CD4-positive, CD25-positive, alpha-beta regulatory T cell (primary cell): ENCODE results near the gene TESMIN. TPM values are rescaled to one million over a fixed set of nuclear protein-coding genes. Genes with fewer than 3 reads are reported as not detected.

ENCODE experiments used
- ATAC-seq, 2 donors: fragments of 150-1000 bp; cut with Tn5 transposase; one replicate each; pipeline ENCODE4 v1.10.0; 2021; ENCODE audit warnings: low read depth in 2 of 2, moderate number of reproducible peaks in 2 of 2, moderate library complexity in 1 of 2
- DNase-seq, 3 donors: peaks; one replicate each; pipeline versions ENCODE4 v3.0.0 to v3.0.0-alpha.2; 2012 to 2022; ENCODE audit warnings: mixed read lengths in 1 of 3
- H3K27ac ChIP-seq: one replicate; pipeline ENCODE4 v1.7.0; 2013; ENCODE audit warnings: mild to moderate bottlenecking, low read length; ENCODE audit not compliant: insufficient read depth, poor library complexity, severe bottlenecking
- H3K27me3 ChIP-seq: one replicate; pipeline ENCODE4 v1.7.0; 2013; ENCODE audit warnings: low read length; ENCODE audit not compliant: control insufficient read depth, insufficient read depth
- H3K36me3 ChIP-seq: one replicate; pipeline ENCODE4 v1.7.0; 2013; ENCODE audit warnings: mild to moderate bottlenecking, low read length, moderate library complexity; ENCODE audit not compliant: control insufficient read depth, insufficient read depth
- H3K4me1 ChIP-seq: 2 replicates; pipeline ENCODE4 v1.7.0; 2013; ENCODE audit warnings: mild to moderate bottlenecking, low read length; ENCODE audit not compliant: insufficient read depth, control insufficient read depth, poor library complexity, severe bottlenecking
- H3K4me3 ChIP-seq: one replicate; pipeline ENCODE4 v1.7.0; 2013; ENCODE audit warnings: low read depth, mild to moderate bottlenecking, low read length, moderate library complexity
- H3K9me3 ChIP-seq, 2 experiments: 1 replicate in 1 of 2; 2 replicates in 1 of 2; pipeline ENCODE4 v1.7.0; 2013; ENCODE audit warnings: low read length in 2 of 2, mild to moderate bottlenecking in 1 of 2, moderate library complexity in 1 of 2; ENCODE audit not compliant: control insufficient read depth in 2 of 2
- H3K27ac Mint-ChIP-seq, 3 donors: one replicate each; pipeline ENCODE4 v1.8.0; 2020 to 2022; ENCODE audit warnings: mild to moderate bottlenecking in 3 of 3, mixed read lengths in 3 of 3, moderate library complexity in 2 of 3
- H3K27me3 Mint-ChIP-seq: one replicate; pipeline ENCODE4 v1.8.0; 2022; ENCODE audit warnings: mild to moderate bottlenecking, mixed read lengths
- H3K36me3 Mint-ChIP-seq: one replicate; pipeline ENCODE4 v1.8.0; 2020; ENCODE audit warnings: mixed read lengths
- H3K4me1 Mint-ChIP-seq, 4 donors: one replicate each; pipeline ENCODE4 v1.8.0; 2020 to 2022; ENCODE audit warnings: mixed read lengths in 4 of 4, mild to moderate bottlenecking in 1 of 4
- H3K4me3 Mint-ChIP-seq, 4 donors: one replicate each; pipeline ENCODE4 v1.8.0; 2020 to 2022; ENCODE audit warnings: mild to moderate bottlenecking in 4 of 4, mixed read lengths in 4 of 4, moderate library complexity in 3 of 4
- H3K9me3 Mint-ChIP-seq, 7 donors: one replicate each; pipeline ENCODE4 v1.8.0; 2020 to 2022; ENCODE audit warnings: mixed read lengths in 7 of 7, mild to moderate bottlenecking in 3 of 7, moderate library complexity in 2 of 7
- polyA plus RNA-seq, 4 donors: library from polyadenylated mRNA; unstranded; fragments of 300-500 nt; fragmentation: Illumina TruSeq; gene quantifications; one replicate each; pipeline ENCODE4 v1.2.3, GENCODE V29; 2021
- total RNA-seq: library from RNA; stranded (reverse); gene quantifications from one replicate; pipeline ENCODE4 v1.2.3, GENCODE V29; 2022

TESMIN gene
- total and polyA plus RNA-seq, 5 donors from 2014 or later, result 3.0 to 8.0 (median 5.3) TPM

DNA sequence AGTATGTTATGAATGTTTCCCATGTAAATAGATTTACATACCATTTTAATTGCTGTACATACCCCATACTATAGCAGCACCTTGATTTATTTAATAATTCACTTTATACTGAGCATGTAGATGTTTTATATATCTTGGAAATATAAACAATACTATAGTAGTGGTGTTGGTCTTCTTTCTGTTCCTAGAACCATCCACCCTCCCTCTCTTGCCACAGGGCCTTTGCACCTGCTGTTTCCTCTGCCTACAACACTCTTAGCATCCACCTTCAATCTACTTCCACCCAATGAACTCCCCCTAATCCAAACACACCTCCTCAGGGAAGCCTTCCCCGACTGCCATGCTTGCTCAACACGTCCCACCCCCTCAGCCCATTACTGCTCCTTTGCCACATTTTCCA is 30.2 kb downstream of the TESMIN start:
- no peak overlapping the region for H3K27ac Mint-ChIP-seq
- Histone ChIP-seq H3K9me3 (peaks cover 2 to 6% of the 10 kb centered on the region in 2 experiments), H3K4me1 (no peaks in the 10 kb centered on the region), H3K27ac (no peak overlapping the region), H3K4me3 (no peak overlapping the region), H3K36me3 (no peaks in the 10 kb centered on the region), H3K27me3 (no peaks in the 10 kb centered on the region)
- DNase-seq (no peak), ATAC-seq (no peak)
- H3K27me3 Mint-ChIP-seq, result no peaks in the 10 kb centered on the region
- no peak overlapping the region for H3K4me3 Mint-ChIP-seq
- peaks cover 39% of the 10 kb centered on the region for H3K36me3 Mint-ChIP-seq
- no peaks in the 10 kb centered on the region for H3K4me1 Mint-ChIP-seq
- H3K9me3 Mint-ChIP-seq, result peaks cover 0 to 14% (median 0%) of the 10 kb centered on the region in 7 donors

DNA sequence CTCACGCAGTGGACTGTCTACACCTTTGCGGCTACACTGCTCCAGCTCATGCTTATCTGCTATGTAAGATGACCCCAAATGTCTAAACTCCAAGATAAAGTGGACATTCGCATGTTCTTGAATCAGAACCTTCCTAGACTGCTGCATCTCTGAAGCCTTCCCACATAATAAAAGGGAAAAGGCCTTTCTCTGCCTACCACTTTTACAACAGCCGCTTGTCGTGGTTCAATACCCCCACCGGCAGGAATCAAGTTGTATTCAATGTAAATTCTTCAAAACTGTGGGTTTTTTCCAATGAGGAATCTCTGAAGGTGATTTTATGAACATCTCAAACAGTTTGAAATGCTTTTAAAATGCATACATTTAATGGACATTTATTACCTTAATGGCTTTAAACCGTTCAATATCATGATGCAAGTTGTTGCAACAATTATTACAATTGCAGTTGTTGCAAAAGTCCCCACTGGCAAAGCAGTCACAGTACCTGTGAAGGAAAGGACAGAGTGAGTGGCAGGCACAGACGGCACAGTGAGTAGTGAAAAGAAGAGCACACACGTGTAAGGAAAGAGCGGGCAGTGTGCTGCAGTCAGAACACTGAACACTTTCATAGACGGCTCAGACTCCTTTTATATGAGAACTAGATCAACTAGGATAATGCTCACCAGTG is 35.7 kb downstream of the TESMIN start:
- Mint-ChIP-seq H3K4me1 (no peaks in the 10 kb centered on the region), H3K9me3 (peaks cover 0 to 11% (median 0%) of the 10 kb centered on the region in 7 donors), H3K27ac (no peak overlapping the region), H3K4me3 (no peak overlapping the region), H3K27me3 (no peaks in the 10 kb centered on the region), H3K36me3 (peaks cover 42% of the 10 kb centered on the region)
- ATAC-seq (no peak), DNase-seq (no peak)
- Histone ChIP-seq H3K4me1 (no peaks in the 10 kb centered on the region), H3K4me3 (no peak overlapping the region), H3K27me3 (no peaks in the 10 kb centered on the region), H3K36me3 (no peaks in the 10 kb centered on the region), H3K9me3 (peaks cover 2 to 6% of the 10 kb centered on the region in 2 experiments), H3K27ac (no peak overlapping the region)

DNA sequence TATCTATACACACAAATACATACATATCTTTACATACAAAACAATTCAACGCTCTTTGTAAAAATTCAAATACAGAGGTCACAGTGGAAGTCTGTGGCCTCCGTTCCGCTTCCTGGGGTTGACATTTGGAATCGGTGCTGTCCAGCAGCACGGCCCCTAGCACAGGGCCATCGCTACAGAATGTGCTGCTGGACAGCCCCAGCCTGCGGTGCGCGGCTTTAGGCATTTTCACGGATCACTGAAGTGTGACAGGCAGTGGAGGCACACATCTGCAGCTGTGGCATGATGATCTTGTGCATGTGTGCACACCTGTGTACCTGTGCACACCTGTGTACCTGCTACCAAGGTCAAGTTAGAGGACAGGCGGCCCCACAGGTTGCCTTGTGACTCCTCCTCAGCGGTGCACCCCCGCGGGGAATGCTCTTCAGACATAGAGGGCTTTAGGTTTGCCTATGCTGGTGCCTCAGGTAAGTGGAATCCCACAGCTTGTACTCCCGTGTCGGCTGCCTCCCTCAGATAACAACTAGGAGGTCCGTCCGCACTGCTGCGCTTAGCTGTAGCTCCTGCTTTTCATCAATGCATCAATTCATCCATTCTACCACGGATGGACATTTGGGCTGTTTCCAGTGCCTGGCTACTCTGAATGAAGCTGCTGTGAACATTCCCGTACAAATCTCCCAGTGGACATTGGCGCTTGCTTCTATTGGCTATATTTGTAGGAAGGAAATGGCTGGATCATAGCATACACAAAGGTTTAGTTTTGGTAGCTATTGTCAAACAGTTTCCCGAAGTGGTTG is 37.1 kb downstream of the TESMIN start:
- Histone ChIP-seq H3K36me3 (no peaks in the 10 kb centered on the region), H3K9me3 (no peaks in the 10 kb centered on the region), H3K4me1 (no peaks in the 10 kb centered on the region), H3K27me3 (no peaks in the 10 kb centered on the region), H3K4me3 (no peak overlapping the region), H3K27ac (no peak overlapping the region)
- H3K4me1 Mint-ChIP-seq, result no peaks in the 10 kb centered on the region
- ATAC-seq (no peak), DNase-seq (no peak)
- peaks cover 0 to 4% (median 0%) of the 10 kb centered on the region in 7 donors for H3K9me3 Mint-ChIP-seq
- H3K4me3 Mint-ChIP-seq, result no peak overlapping the region
- no peaks in the 10 kb centered on the region for H3K27me3 Mint-ChIP-seq
- peaks cover 30% of the 10 kb centered on the region for H3K36me3 Mint-ChIP-seq
- H3K27ac Mint-ChIP-seq, result no peak overlapping the region

DNA sequence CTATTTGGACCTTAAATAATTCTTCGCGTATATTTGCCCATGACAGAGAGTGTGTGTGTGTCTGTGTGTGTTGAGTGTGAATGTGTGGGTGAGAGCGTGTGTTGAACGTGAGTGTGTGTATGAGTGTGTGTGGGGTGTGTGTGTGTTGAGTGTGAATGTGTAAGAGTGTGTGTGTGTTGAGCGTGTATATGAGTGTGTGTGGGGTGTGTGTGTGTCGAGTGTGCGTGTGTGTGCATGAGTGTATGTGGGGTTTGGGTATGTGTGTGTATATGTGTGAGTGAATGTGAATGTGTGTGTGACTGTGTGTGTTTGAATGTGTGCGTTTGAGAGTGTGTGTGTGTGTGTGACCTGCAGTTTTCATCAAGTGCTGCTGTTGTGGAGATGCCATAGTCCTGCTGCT is 40.2 kb downstream of the TESMIN start:
- no peaks in the 10 kb centered on the region for H3K9me3 ChIP-seq
- no peak overlapping the region for H3K27ac ChIP-seq
- no peak for ATAC-seq
- Mint-ChIP-seq H3K9me3 (no peaks in the 10 kb centered on the region), H3K4me3 (no peak overlapping the region), H3K4me1 (no peaks in the 10 kb centered on the region), H3K36me3 (peaks cover 13% of the 10 kb centered on the region), H3K27ac (no peak overlapping the region), H3K27me3 (no peaks in the 10 kb centered on the region)
- no peak overlapping the region for H3K4me3 ChIP-seq
- H3K4me1 ChIP-seq, result no peaks in the 10 kb centered on the region
- no peaks in the 10 kb centered on the region for H3K27me3 ChIP-seq
- DNase-seq, result no peak
- no peaks in the 10 kb centered on the region for H3K36me3 ChIP-seq

DNA sequence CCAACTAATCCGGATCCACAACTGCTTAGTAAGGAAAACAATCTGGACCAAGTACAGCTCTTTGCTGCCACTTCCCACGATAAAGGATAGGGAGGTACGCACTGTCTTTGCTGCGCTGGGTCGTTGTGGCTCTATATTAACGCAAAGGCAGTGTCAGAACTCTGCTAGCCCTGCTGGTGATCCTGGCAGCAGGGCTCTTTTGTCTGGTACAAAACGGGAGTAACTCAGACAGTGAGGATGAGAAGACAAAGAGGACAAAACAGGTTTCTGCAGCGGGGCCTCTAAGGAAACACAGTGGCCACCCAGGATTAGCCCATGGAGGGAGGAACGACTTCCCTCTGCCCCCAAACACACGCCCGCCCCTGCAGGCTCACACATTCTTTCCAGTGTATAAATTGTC is 40.9 kb downstream of the TESMIN start:
- Mint-ChIP-seq H3K27ac (no peak overlapping the region), H3K9me3 (no peaks in the 10 kb centered on the region), H3K4me3 (no peak overlapping the region), H3K36me3 (peaks cover 12% of the 10 kb centered on the region), H3K27me3 (no peaks in the 10 kb centered on the region), H3K4me1 (no peaks in the 10 kb centered on the region)
- DNase-seq, result no peak
- Histone ChIP-seq H3K9me3 (no peaks in the 10 kb centered on the region), H3K27me3 (no peaks in the 10 kb centered on the region), H3K36me3 (no peaks in the 10 kb centered on the region), H3K4me1 (no peaks in the 10 kb centered on the region), H3K4me3 (no peak overlapping the region), H3K27ac (no peak overlapping the region)
- ATAC-seq, result no peak

DNA sequence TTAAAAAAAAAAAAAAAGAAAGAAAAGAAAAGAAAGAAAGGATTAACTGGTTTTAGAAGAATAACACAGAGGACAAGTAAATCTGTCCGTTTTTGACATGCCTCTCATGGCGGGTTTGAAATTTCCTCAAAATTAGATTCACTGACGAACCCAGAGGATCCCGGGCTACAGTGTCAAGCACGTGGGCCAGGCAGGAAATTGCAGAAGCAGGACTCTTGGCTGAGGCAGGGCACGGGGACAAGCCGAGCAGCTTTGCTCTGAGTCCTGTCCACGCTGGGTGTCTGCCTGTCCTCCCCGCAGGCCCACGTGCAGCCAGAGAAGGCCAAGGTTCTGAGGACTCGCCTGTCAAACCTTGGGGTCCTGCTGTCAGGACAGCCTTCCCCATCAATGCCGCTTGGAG is 42.3 kb downstream of the TESMIN start:
- ATAC-seq, result no peak

DNA sequence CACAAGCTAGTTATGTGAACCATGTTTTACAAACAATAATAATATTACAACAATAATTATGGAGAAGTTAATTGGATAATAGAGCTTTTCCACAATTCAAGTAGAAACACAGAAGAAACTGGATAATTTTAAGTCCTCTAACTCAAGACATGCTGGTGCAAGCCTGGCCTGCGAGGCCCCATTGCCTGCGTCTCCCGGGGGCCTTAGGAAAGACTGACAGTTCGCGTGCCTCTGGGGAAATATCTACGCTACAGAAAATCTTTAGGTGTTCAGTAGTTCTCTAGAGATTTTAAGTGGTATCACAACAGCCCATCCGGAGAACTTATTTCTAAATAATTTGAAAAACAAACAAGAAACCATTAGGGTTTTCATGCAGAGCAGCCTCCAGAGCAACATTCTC is 43.8 kb downstream of the TESMIN start:
- H3K27ac ChIP-seq, result no peak overlapping the region
- peaks cover 5% of the 10 kb centered on the region for H3K36me3 Mint-ChIP-seq
- no peaks in the 10 kb centered on the region for H3K4me1 Mint-ChIP-seq
- ATAC-seq (no peak), DNase-seq (no peak)
- no peak overlapping the region for H3K4me3 Mint-ChIP-seq
- H3K36me3 ChIP-seq, result no peaks in the 10 kb centered on the region
- no peak overlapping the region for H3K27ac Mint-ChIP-seq
- no peak overlapping the region for H3K4me3 ChIP-seq
- no peaks in the 10 kb centered on the region for H3K4me1 ChIP-seq
- no peaks in the 10 kb centered on the region for H3K27me3 ChIP-seq
- no peaks in the 10 kb centered on the region for H3K9me3 Mint-ChIP-seq
- H3K27me3 Mint-ChIP-seq, result no peaks in the 10 kb centered on the region
- no peaks in the 10 kb centered on the region for H3K9me3 ChIP-seq

More for the DNA sequence above, 42.3 kb downstream of the TESMIN start:
- Mint-ChIP-seq H3K27me3 (no peaks in the 10 kb centered on the region), H3K4me3 (no peak overlapping the region), H3K27ac (no peak overlapping the region), H3K9me3 (no peaks in the 10 kb centered on the region), H3K4me1 (no peaks in the 10 kb centered on the region), H3K36me3 (peaks cover 10% of the 10 kb centered on the region)
- no peak overlapping the region for H3K4me3 ChIP-seq
- no peaks in the 10 kb centered on the region for H3K36me3 ChIP-seq
- H3K9me3 ChIP-seq, result no peaks in the 10 kb centered on the region
- no peak overlapping the region for H3K27ac ChIP-seq
- no peaks in the 10 kb centered on the region for H3K27me3 ChIP-seq
- H3K4me1 ChIP-seq, result no peaks in the 10 kb centered on the region
- DNase-seq, result no peak

DNA sequence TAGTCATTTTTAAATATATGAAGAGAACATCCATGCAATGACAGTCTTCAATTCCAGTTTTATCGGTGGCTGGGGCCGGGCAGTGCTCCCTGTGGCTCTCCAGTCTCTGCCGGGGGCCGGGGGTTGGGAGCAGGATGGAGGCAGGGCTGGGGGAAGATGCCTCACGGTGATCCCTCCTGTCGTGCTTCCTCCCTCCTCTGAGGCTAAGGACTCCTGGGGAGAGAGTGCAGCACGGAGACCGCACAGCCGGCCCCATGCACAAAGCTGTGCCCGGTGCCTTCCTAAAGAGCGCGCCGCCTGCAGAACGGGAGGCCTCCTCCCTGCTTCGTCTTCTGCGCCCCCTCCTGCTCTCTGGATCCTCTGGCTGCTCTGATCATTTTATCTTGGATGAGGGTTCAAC is 46.4 kb downstream of the TESMIN start:
- no peaks in the 10 kb centered on the region for H3K9me3 Mint-ChIP-seq
- no peak for DNase-seq
- no peak overlapping the region for H3K4me3 ChIP-seq
- no peaks in the 10 kb centered on the region for H3K36me3 ChIP-seq
- no peaks in the 10 kb centered on the region for H3K4me1 Mint-ChIP-seq
- H3K4me1 ChIP-seq, result no peaks in the 10 kb centered on the region
- peaks cover 7% of the 10 kb centered on the region for H3K27me3 Mint-ChIP-seq
- H3K27ac Mint-ChIP-seq, result no peak overlapping the region
- H3K27ac ChIP-seq, result no peak overlapping the region
- H3K4me3 Mint-ChIP-seq, result no peak overlapping the region
- no peaks in the 10 kb centered on the region for H3K9me3 ChIP-seq
- no peaks in the 10 kb centered on the region for H3K36me3 Mint-ChIP-seq
- no peaks in the 10 kb centered on the region for H3K27me3 ChIP-seq
- ATAC-seq, result no peak
